Measurements from ENCODE around the gene TSPAN33. TPM values are rescaled to one million over a fixed set of nuclear protein-coding genes. Genes with fewer than 3 reads are reported as not detected.

TSPAN33 gene
- total and polyA plus RNA-seq, 9 of the 15 experiments (the other 6 are each of a cell fraction or from before 2014, with no cell fraction given), result 0.03 to 1.5 (median 0.23) TPM; not detected in 2

- peak; percentile 48 for TF ChIP-seq ARID1B (IDR thresholded peaks at IDR 0.05)
These were observed 26.3 kb upstream of the TSPAN33 start (continued) for GRCh38 chr7:129118182-129118581.

- ATAC-seq, result no peak
- Histone ChIP-seq H3K4me2 (ENCODE audit: insufficient read depth, low read length) (no peak overlapping the region), H3K79me2 (ENCODE audit: control insufficient read depth, insufficient read depth, low read length) (no peaks in the 10 kb centered on the region), H3K4me1 (replicated peaks in 1 of 2; ENCODE audit: control insufficient read depth in 2 of 2, insufficient read depth in 2 of 2, low read length in 2 of 2) (no peaks in the 10 kb centered on the region), H3K36me3 (ENCODE audit: control insufficient read depth, insufficient read depth, low read length) (no peaks in the 10 kb centered on the region), H3K27ac (ENCODE audit: extremely low read depth, low read depth, low read length) (no peak overlapping the region), H3K9me1 (ENCODE audit: control insufficient read depth, insufficient read depth, low read length) (no peaks in the 10 kb centered on the region), H3K27me3 (ENCODE audit: control insufficient read depth in 2 of 2, insufficient read depth in 2 of 2, low read length in 2 of 2) (peaks cover 2 to 11% of the 10 kb centered on the region in 2 experiments; a peak in 3 of 5 replicates), H2AFZ (ENCODE audit: low read depth, low read length) (no peak overlapping the region), H4K20me1 (replicated peaks; ENCODE audit: control insufficient read depth, insufficient read depth, low read length) (no peaks in the 10 kb centered on the region), H3K9ac (ENCODE audit: insufficient read depth in 1 of 2, low read depth in 2 of 2, low read length in 2 of 2) (no peak overlapping the region), H3K4me3 (no peak overlapping the region), H3K9me3 (replicated peaks; ENCODE audit: control insufficient read depth, insufficient read depth, low read depth, low read length) (peaks cover 7% of the 10 kb centered on the region)
- 48% methylated on average over 3 of the region's 3 CpGs for WGBS (ENCODE audit: insufficient coverage, low coverage, missing lambda C conversion rate)
- DNase-seq (ENCODE audit: extremely low read depth in 1 of 4, low spot score in 3 of 4), result no peak
- intact Hi-C loops (cut with micrococcal nuclease), result no loop called here
- in situ Hi-C loops (cut with MboI), result no loop called here
- ChIA-PET POLR2A (no interaction called here), CTCF (ENCODE audit: low intra/inter-chr PET ratio) (no interaction called here)
- FAIRE-seq, result no peak
- TF ChIP-seq, protein P1, sequence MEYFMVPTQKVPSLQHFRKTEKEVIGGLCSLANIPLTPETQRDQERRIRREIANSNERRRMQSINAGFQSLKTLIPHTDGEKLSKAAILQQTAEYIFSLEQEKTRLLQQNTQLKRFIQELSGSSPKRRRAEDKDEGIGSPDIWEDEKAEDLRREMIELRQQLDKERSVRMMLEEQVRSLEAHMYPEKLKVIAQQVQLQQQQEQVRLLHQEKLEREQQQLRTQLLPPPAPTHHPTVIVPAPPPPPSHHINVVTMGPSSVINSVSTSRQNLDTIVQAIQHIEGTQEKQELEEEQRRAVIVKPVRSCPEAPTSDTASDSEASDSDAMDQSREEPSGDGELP (CRISPR knock-in tag; IDR thresholded peaks at IDR 0.05; ENCODE audit: borderline replicate concordance), result no peak
- peak; percentile 51; the same call in 1 of the 2 replicates for TF ChIP-seq ATF3 (IDR thresholded peaks at IDR 0.05)
- no peak for TF ChIP-seq ATF3 (CRISPR knock-in tag; conservative IDR thresholded peaks at IDR 0.05)
- TF ChIP-seq CEBPG (CRISPR knock-in tag; IDR thresholded peaks at IDR 0.05), result no peak
- TF ChIP-seq CEBPG (tag; conservative IDR thresholded peaks at IDR 0.05 in 1 of 2, IDR thresholded peaks at IDR 0.05 in 1 of 2), result peak; percentile 37 to 54; a peak in 2 of 4 replicates
- no peak for TF ChIP-seq RNF2 (IDR thresholded peaks at IDR 0.05)
- no peak for TF ChIP-seq SRSF3 (IDR thresholded peaks at IDR 0.05; ENCODE audit: insufficient read depth, low read length)
- no peak for TF ChIP-seq RFX5 (IDR thresholded peaks at IDR 0.05; ENCODE audit: low read depth, low read length)
- no peak for TF ChIP-seq SP1 (CRISPR knock-in tag; IDR thresholded peaks at IDR 0.05)
- no peak for TF ChIP-seq USF1 (CRISPR knock-in tag; IDR thresholded peaks at IDR 0.05)
- TF ChIP-seq ZNF586 (CRISPR knock-in tag; conservative IDR thresholded peaks at IDR 0.05), result no peak
- TF ChIP-seq CEBPB (tag; IDR thresholded peaks at IDR 0.05), result 0 out of 2 replicates have a peak, but pooled peaks have one; percentile 28
- BruUV-seq (replicated peaks), result no TSS peak
These were observed 25.5 kb upstream of the TSPAN33 start for GRCh38 chr7:129118976-129119375.

Measured in K562 (cell line).